Upper lobe of right lung (tissue), 1 donor: ENCODE results near the gene OCIAD1. TPM values are rescaled to one million over a fixed set of nuclear protein-coding genes. Genes with fewer than 3 reads are reported as not detected.

ENCODE experiments used
- ATAC-seq: fragments of 200-7000 bp; cut with Tn5 transposase; one replicate; pipeline ENCODE4 v1.9.1; 2020; ENCODE audit warnings: mild to moderate bottlenecking, moderate library complexity
- DNase-seq: peaks from one replicate; pipeline ENCODE4 v3.0.0-alpha.2; 2020
- H3K27ac ChIP-seq: fragments of 200-600 bp; one replicate; pipeline ENCODE4 v1.8.0; 2022
- H3K27me3 ChIP-seq: fragments of 200-600 bp; one replicate; pipeline ENCODE4 v1.8.0; 2022; ENCODE audit warnings: mild to moderate bottlenecking
- H3K36me3 ChIP-seq: fragments of 200-600 bp; one replicate; pipeline ENCODE4 v1.8.0; 2022
- H3K4me1 ChIP-seq: fragments of 200-600 bp; one replicate; pipeline ENCODE4 v1.8.0; 2022
- H3K4me3 ChIP-seq: fragments of 200-600 bp; one replicate; pipeline ENCODE4 v1.8.0; 2022; ENCODE audit warnings: mild to moderate bottlenecking
- H3K9me3 ChIP-seq: fragments of 200-600 bp; one replicate; pipeline ENCODE4 v1.8.0; 2022
- intact Hi-C: fragments of 100-400 bp; cut with DNase I; formaldehyde crosslinking; loops from one replicate; pipeline ENCODE4 v1.11.0; 2022
- total RNA-seq: library from RNA; stranded (reverse); fragmentation: NEBNext Ultra II Directional; extraction: Animal tissue kit (Norgen Biotek cat#: 25700); gene quantifications from one replicate; pipeline ENCODE4 v1.2.1, GENCODE V29; 2021
- TF ChIP-seq, protein P1 (sequence below): fragments of 200-600 bp; IDR thresholded peaks from one replicate; pipeline ENCODE4 v1.8.0; 2022; ENCODE audit warnings: antibody characterized with exemption
- donor health status: DM: no; HTN: yes; CAD: no; lungs with severe emphysema.

The OCIAD1 gene
- total RNA-seq, 1 donor from 2014 or later: 101 TPM

DNA sequence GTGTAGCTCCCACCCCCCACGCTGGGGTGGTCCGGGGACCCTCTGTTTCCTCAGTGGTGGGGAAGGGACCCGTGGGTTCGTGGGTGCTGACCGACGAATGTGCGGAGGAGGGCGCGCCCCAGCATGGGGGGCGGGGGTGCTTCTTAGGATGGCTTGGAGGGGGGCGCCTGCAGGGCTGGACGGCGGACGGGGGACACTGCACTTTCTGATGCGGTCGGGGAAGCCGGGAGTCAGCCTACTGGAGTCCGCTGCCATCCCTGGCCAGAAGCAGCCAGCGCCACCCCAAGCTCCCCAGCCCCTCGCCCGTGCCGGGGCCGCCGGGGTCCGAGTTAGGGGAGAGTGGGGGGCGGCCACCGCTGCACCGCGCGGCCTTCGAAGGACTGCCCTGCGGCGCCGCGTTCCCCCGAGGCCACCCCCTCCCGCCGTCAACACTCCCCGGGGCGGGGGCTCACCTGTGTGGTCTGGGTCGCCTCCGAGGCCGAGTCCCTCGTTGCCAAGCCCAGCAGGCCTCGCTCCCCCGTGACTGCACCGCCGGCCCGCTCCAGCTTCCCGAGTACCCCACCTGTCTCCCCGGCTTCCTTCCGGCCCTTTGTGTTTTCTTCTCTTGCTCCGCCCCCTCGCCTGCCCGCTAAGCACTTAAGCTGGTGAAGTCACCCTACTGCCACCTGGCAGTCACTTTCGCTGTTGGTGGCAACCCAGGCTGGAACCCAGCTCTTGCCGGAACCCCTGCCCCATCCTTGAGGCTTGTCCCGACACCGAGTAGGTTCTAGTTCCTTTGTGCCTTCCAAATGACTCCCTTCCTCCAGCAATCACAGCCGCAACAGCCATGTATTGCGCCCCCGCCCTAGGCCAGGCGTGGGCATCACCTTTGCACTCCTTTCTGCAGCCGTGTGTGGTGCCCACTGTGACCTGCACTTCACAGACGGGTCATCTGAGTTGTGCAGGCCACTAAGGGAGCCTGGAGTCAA, 75.6 kb downstream of the OCIAD1 start, which contains the start of gene OCIAD2:
TSS of gene OCIAD2 (minus strand) at position 569 of the 968 bp plus-strand sequence. CDS start 2,225 bp downstream, outside the sequence.
- DNase-seq (peak; percentile 90), ATAC-seq (peak; percentile 93)
- Histone ChIP-seq H3K4me1 (peaks cover 11% of the 10 kb centered on the region), H3K27ac (peak within 1 kb of the TSS; percentile 75), H3K9me3 (no peaks in the 10 kb centered on the region), H3K36me3 (peaks cover 6% of the 10 kb centered on the region), H3K4me3 (peak within 1 kb of the TSS; percentile 78), H3K27me3 (no peaks in the 10 kb centered on the region)
- TF ChIP-seq, protein P1, sequence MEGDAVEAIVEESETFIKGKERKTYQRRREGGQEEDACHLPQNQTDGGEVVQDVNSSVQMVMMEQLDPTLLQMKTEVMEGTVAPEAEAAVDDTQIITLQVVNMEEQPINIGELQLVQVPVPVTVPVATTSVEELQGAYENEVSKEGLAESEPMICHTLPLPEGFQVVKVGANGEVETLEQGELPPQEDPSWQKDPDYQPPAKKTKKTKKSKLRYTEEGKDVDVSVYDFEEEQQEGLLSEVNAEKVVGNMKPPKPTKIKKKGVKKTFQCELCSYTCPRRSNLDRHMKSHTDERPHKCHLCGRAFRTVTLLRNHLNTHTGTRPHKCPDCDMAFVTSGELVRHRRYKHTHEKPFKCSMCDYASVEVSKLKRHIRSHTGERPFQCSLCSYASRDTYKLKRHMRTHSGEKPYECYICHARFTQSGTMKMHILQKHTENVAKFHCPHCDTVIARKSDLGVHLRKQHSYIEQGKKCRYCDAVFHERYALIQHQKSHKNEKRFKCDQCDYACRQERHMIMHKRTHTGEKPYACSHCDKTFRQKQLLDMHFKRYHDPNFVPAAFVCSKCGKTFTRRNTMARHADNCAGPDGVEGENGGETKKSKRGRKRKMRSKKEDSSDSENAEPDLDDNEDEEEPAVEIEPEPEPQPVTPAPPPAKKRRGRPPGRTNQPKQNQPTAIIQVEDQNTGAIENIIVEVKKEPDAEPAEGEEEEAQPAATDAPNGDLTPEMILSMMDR: peak; percentile 30
- intact Hi-C loops: no loop called here

DNA sequence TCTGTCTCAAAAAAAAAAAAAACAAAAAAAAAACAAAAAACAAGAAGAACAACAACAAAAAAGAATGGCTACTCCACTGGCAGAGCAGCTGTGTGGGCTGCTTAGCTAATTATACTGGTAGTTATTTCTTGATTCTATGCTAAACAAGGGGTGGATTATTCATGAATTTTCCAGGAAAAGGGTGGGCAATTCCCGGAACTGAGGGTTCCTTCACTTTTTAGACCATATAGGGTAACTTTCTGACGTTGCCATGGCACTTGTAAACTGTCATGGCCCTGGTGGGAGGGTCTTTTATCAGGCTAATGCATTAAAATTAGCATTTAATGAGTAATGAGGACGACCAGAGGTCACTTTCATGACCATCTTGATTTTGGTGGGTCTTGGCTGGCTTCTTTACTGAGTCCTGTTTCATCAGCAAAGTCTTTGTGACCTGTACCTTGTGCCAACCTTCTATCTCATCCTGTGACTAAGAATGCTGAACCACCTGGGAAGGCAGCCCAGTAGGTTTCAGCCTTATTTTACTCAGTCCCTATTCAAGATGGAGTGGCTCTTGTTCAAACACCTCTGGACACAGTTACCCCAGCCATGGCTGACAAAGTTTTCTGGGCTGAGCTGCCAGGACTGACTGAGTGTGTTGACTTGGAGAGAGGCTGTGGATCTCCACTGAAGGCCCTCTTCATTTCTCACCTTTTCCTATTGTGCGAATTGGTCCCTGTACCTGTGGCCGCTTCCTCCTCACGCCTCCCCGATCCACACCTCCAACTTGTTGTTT, 77.0 kb downstream of the OCIAD1 start:
- Histone ChIP-seq H3K9me3 (no peaks in the 10 kb centered on the region), H3K27me3 (no peaks in the 10 kb centered on the region), H3K36me3 (no peaks in the 10 kb centered on the region), H3K4me1 (peaks cover 11% of the 10 kb centered on the region), H3K4me3 (no peak overlapping the region), H3K27ac (no peak overlapping the region)
- ATAC-seq (no peak), DNase-seq (no peak)
- TF ChIP-seq, protein P1: no peak
- intact Hi-C loops: no loop called here

DNA sequence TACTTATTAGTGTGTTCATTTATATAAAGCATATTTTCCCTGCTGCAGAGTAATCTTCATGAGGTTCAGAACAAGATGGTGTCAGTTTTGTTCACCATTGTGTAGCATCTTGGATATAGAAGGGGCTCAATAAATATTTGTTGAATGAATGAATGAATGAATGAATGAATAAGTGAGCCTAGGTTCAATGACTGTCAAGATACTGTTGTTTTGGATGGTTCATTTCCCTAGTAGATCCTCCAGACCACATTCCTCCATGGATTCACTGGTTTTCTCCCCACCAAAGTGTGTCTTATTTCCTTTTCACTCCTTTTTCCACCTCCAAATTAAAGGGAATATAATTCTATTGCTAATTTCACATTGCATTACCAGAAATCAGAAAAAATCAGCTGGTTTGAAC, 77.8 kb downstream of the OCIAD1 start:
- ATAC-seq (no peak), DNase-seq (no peak)
- H3K36me3 ChIP-seq: no peaks in the 10 kb centered on the region
- no peaks in the 10 kb centered on the region for H3K27me3 ChIP-seq
- no peak overlapping the region for H3K27ac ChIP-seq
- H3K4me3 ChIP-seq: no peak overlapping the region
- intact Hi-C loops: no loop called here
- H3K4me1 ChIP-seq: peaks cover 11% of the 10 kb centered on the region
- no peaks in the 10 kb centered on the region for H3K9me3 ChIP-seq
- TF ChIP-seq, protein P1: no peak

DNA sequence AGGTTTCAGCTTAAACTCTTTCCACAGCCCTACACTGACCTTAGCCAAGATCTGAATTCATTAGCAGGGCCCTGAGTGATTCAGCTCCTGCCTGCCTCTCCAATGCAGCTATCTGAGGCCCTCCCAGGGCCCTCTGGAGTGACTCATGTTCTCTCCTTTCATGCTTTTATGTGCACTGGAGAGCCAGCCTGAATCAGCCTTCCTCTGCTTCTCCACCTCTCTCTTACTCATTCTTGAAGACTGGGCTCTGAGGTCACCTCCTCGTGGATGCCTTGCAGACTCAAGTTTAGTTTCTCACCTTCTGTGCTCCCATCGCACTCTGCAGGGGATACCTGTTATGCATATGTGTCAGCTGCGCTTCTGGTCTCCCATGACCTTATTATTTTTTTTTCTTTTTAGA, 78.8 kb downstream of the OCIAD1 start:
- H3K27ac ChIP-seq: no peak overlapping the region
- TF ChIP-seq, protein P1: no peak
- ATAC-seq (peak; percentile 29), DNase-seq (no peak)
- no peaks in the 10 kb centered on the region for H3K27me3 ChIP-seq
- intact Hi-C loops: no loop called here
- no peaks in the 10 kb centered on the region for H3K9me3 ChIP-seq
- no peaks in the 10 kb centered on the region for H3K36me3 ChIP-seq
- H3K4me3 ChIP-seq: no peak overlapping the region
- H3K4me1 ChIP-seq: peaks cover 11% of the 10 kb centered on the region

DNA sequence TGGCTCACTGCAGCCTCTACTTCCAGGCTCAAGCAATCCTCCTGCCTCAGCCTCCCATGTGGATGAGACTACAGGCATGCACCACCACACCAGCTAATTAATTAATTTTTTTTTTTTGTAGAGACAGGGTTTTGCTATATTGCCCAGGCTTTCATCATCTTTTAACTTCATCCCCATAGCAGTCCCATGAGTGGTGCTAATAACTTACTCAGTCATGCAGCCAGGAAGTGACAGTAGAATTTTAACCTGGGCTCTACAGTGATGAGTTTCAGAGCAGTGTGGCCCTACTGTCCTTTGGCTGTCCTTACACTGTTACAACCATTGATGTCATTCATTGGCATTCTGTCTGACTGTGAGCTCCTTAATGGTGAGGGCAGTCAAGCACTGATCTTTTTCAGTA, 79.6 kb downstream of the OCIAD1 start:
- DNase-seq: no peak
- TF ChIP-seq, protein P1: no peak
- Histone ChIP-seq H3K27me3 (no peaks in the 10 kb centered on the region), H3K36me3 (no peaks in the 10 kb centered on the region), H3K27ac (no peak overlapping the region), H3K4me1 (peaks cover 4% of the 10 kb centered on the region), H3K9me3 (no peaks in the 10 kb centered on the region), H3K4me3 (no peak overlapping the region)
- intact Hi-C loops: no loop called here
- no peak for ATAC-seq

Other genes with a start within 250 kb of the OCIAD1 start
- 71.9 TPM for gene FRYL, start 50.8 kb upstream of the OCIAD1 start, total RNA-seq
- gene OCIAD2, start 75.7 kb downstream of the OCIAD1 start, total RNA-seq: 30.6 TPM
- not detected for gene CWH43, start 155.2 kb downstream of the OCIAD1 start, total RNA-seq